SH-SY5Y (cell line): ENCODE data around the gene CHRND.

Experiments
- GATA2 ChIP-seq: IDR thresholded peaks from 2 replicates; pipeline ENCODE4 v1.6.1; 2011; ENCODE audit warnings: mild to moderate bottlenecking, low read depth, low read length
- GATA3 ChIP-seq: IDR thresholded peaks from 2 replicates; pipeline ENCODE4 v1.6.1; 2011; ENCODE audit warnings: low read depth, mild to moderate bottlenecking, low read length, moderate library complexity

DNA sequence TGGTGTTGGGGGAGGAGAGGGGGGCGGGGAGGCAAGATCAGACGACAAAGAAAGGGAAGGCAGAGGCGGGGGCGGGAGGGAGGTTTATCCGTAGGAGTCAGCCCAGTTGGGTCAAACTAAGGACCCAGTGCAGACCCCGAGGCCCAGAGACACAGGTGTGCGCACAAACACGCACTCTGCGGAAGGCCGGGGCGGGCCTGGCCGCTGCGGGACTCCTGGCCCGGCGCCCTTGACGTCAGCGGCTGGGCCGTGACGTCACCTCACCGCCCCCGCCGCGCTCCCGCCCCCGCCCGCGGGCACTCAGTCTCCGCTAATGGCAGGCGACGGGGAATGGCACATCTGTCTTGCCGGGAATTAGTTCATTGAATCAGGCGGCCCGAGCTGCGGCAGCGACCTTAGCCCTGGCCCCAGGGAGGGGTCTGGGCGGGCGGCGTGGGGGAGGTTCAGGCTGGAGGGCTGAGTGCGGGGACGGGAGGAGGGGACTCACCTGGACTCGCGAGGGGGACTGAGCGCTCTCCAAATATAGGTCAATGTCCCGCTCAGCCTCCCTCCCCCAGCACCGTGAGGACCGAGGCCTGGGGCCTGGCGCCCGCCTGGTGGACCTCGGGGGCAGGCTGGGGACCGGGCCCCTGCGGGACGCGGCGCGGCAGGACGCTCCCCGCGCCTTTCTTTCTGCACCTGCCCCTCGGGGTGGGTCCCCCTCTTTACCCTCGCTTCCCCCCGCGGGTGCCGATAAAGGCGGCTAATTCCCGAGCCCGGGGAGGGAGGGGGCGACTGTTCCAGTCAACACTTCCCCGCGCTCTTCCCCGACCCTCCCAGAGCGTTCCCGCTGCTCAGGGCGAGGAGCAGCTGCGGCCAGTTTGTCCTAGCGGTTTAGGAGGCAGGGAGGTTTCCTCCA lies 22.8 kb upstream of the CHRND start:
- TF ChIP-seq GATA3 (no peak), GATA2 (no peak)
